DND-41 (cell line): Measurements from ENCODE around the gene TAP2.
"Not testable (repeated sequence)": the region's sequence is repeated elsewhere in the genome, so short reads cannot be mapped to it uniquely, and the experiment has no call there.

Experiments used
- ATAC-seq: fragments of 200-7000 bp; cut with Tn5 transposase; 3 replicates; pipeline ENCODE4 v1.9.1; 2021; ENCODE audit warnings: low read depth; ENCODE audit not compliant: insufficient read depth
- DNase-seq: peaks from one replicate; pipeline ENCODE4 v3.0.0-alpha.2; 2020
- H2AFZ ChIP-seq: 2 replicates; pipeline ENCODE4 v1.6.0; 2012; ENCODE audit warnings: low read depth, low read length
- H3K27ac ChIP-seq: 2 replicates; pipeline ENCODE4 v1.5.1; 2012; ENCODE audit warnings: low read length, inconsistent platforms
- H3K27me3 ChIP-seq: fragments of 200-600 bp; sonication (generic); 2 replicates; pipeline ENCODE4 v1.6.0; 2012; ENCODE audit warnings: low read length, mild to moderate bottlenecking, inconsistent platforms; ENCODE audit not compliant: insufficient read depth, poor library complexity
- H3K36me3 ChIP-seq: 2 replicates; pipeline ENCODE4 v1.5.1; 2012; ENCODE audit warnings: low read length, inconsistent platforms; ENCODE audit not compliant: insufficient read depth
- H3K4me1 ChIP-seq: 2 replicates; pipeline ENCODE4 v1.5.1; 2012; ENCODE audit warnings: mild to moderate bottlenecking, low read length; ENCODE audit not compliant: insufficient read depth
- H3K4me2 ChIP-seq: 2 replicates; pipeline ENCODE4 v1.6.0; 2012; ENCODE audit warnings: mild to moderate bottlenecking, moderate library complexity, low read length, inconsistent platforms; ENCODE audit not compliant: insufficient read depth
- H3K4me3 ChIP-seq, 2 experiments: fragments of 200-600 bp in 1 of 2; shearing (Covaris generic) in 1 of 2; 2 replicates each; pipeline ENCODE4 v1.5.1; 2012 to 2016; ENCODE audit warnings: inconsistent platforms in 2 of 2, low read length in 2 of 2, mild to moderate bottlenecking in 2 of 2, low read depth in 1 of 2, moderate library complexity in 1 of 2
- H3K79me2 ChIP-seq: 2 replicates; pipeline ENCODE4 v1.6.0; 2012; ENCODE audit warnings: low read length, inconsistent platforms; ENCODE audit not compliant: insufficient read depth
- H3K9ac ChIP-seq: 2 replicates; pipeline ENCODE4 v1.6.0; 2012; ENCODE audit warnings: low read depth, mild to moderate bottlenecking, inconsistent platforms, low read length, moderate library complexity
- H3K9me3 ChIP-seq: 2 replicates; pipeline ENCODE4 v1.5.1; 2012; ENCODE audit warnings: low read length, moderate library complexity, mild to moderate bottlenecking, inconsistent platforms; ENCODE audit not compliant: insufficient read depth, severe bottlenecking
- H4K20me1 ChIP-seq: 2 replicates; pipeline ENCODE4 v1.6.0; 2012; ENCODE audit warnings: low read length; ENCODE audit not compliant: insufficient read depth
- EZH2 ChIP-seq: IDR thresholded peaks from 3 replicates; pipeline ENCODE4 v1.6.1; 2012; ENCODE audit warnings: borderline replicate concordance, low read depth, mild to moderate bottlenecking, moderate library complexity, low read length, inconsistent platforms; ENCODE audit not compliant: severe bottlenecking
- TF ChIP-seq, protein P1 (sequence below): IDR thresholded peaks from 2 replicates; pipeline ENCODE4 v1.5.1; 2012; ENCODE audit warnings: borderline replicate concordance, low read length, moderate library complexity, mild to moderate bottlenecking; ENCODE audit not compliant: poor library complexity, severe bottlenecking; ENCODE audit errors: extremely low read depth

TAP2 gene

GRCh38 chr6:32885698-32886286 is 47.3 kb upstream of the TAP2 start:
- H3K4me2 ChIP-seq = no peak overlapping the region
- no peaks in the 10 kb centered on the region for H3K9me3 ChIP-seq
- no peak overlapping the region for H2AFZ ChIP-seq
- H4K20me1 ChIP-seq = no peaks in the 10 kb centered on the region
- H3K79me2 ChIP-seq = no peaks in the 10 kb centered on the region
- H3K36me3 ChIP-seq = no peaks in the 10 kb centered on the region
- ATAC-seq (peak; percentile 73; the same call in 2 of the 3 replicates), DNase-seq (no peak)
- no peaks in the 10 kb centered on the region for H3K4me1 ChIP-seq
- H3K9ac ChIP-seq = no peak overlapping the region
- TF ChIP-seq EZH2 = no peak
- TF ChIP-seq, protein P1, sequence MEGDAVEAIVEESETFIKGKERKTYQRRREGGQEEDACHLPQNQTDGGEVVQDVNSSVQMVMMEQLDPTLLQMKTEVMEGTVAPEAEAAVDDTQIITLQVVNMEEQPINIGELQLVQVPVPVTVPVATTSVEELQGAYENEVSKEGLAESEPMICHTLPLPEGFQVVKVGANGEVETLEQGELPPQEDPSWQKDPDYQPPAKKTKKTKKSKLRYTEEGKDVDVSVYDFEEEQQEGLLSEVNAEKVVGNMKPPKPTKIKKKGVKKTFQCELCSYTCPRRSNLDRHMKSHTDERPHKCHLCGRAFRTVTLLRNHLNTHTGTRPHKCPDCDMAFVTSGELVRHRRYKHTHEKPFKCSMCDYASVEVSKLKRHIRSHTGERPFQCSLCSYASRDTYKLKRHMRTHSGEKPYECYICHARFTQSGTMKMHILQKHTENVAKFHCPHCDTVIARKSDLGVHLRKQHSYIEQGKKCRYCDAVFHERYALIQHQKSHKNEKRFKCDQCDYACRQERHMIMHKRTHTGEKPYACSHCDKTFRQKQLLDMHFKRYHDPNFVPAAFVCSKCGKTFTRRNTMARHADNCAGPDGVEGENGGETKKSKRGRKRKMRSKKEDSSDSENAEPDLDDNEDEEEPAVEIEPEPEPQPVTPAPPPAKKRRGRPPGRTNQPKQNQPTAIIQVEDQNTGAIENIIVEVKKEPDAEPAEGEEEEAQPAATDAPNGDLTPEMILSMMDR = peak; percentile 71
- peaks cover 22% of the 10 kb centered on the region for H3K27me3 ChIP-seq
- H3K4me3 ChIP-seq = no peak overlapping the region
- no peak overlapping the region for H3K27ac ChIP-seq

DNA sequence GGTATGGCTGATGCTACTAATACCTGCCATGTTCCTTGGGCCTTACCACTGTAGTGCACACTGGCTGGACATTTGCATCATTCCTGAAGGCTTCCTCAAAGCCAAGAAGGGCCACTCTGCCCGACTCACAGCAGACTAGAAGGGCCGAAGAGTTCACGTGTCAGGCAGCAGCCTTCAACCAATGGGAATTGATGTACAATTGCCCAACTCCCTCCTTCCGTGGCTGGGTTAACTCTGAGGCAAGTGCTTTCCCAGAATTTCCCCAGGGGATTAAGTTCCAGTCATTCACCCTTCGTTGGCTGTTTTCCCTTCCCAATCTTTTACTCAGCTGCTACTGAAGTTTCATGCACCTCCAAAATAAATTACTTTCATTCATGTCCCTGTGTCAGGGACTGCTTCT is 45.2 kb upstream of the TAP2 start:
- H3K79me2 ChIP-seq = no peaks in the 10 kb centered on the region
- no peak for ATAC-seq
- DNase-seq = no peak
- no peak overlapping the region for H3K9ac ChIP-seq
- no peak overlapping the region for H3K4me2 ChIP-seq
- no peaks in the 10 kb centered on the region for H4K20me1 ChIP-seq
- H3K27ac ChIP-seq = no peak overlapping the region
- no peaks in the 10 kb centered on the region for H3K4me1 ChIP-seq
- H3K9me3 ChIP-seq = no peaks in the 10 kb centered on the region
- peaks cover 22% of the 10 kb centered on the region for H3K27me3 ChIP-seq
- H3K4me3 ChIP-seq = no peak overlapping the region
- H3K36me3 ChIP-seq = no peaks in the 10 kb centered on the region
- H2AFZ ChIP-seq = no peak overlapping the region
- TF ChIP-seq, protein P1 = no peak
- no peak for TF ChIP-seq EZH2

- no peaks in the 10 kb centered on the region for H3K9me3 ChIP-seq
- no peak overlapping the region for H2AFZ ChIP-seq
- peaks cover 22% of the 10 kb centered on the region for H3K27me3 ChIP-seq
- H3K36me3 ChIP-seq = no peaks in the 10 kb centered on the region
- H3K4me1 ChIP-seq = no peaks in the 10 kb centered on the region
- TF ChIP-seq EZH2 = no peak
- TF ChIP-seq, protein P1 = no peak
- no peak overlapping the region for H3K9ac ChIP-seq
- no peak for DNase-seq
- ATAC-seq = no peak
- no peaks in the 10 kb centered on the region for H4K20me1 ChIP-seq
- no peak overlapping the region for H3K4me2 ChIP-seq
- no peak overlapping the region for H3K27ac ChIP-seq
- H3K4me3 ChIP-seq = no peak overlapping the region
- H3K79me2 ChIP-seq = no peaks in the 10 kb centered on the region
Measured at GRCh38 chr6:32882879-32883250, 44.3 kb upstream of the TAP2 start.

DNA sequence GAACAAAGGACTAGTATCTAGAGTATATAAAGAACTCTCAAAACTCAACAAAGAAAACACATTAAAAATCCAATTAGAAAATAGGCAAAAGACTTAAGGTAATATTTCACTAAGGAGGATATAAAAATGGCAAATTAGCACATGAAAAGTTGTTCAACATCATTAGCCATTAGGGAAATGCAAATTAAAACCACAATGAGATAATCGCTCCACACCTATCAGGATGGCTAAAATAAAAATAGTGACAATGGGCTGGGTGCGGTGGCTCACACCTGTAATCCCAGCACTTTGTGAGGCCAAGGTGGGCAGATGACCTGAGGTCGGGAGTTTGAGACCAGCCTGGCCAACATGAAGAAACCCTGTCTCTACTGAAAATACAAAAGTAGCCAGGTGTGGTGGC is 42.4 kb upstream of the TAP2 start:
- not testable (repeated sequence) for H3K36me3 ChIP-seq, H3K4me3 ChIP-seq, H2AFZ ChIP-seq, H3K9me3 ChIP-seq, ATAC-seq, H3K79me2 ChIP-seq, H3K9ac ChIP-seq, H4K20me1 ChIP-seq, H3K27ac ChIP-seq, DNase-seq, H3K4me1 ChIP-seq, H3K4me2 ChIP-seq
- peaks cover 13% of the 10 kb centered on the region for H3K27me3 ChIP-seq
